Measurements from ENCODE around the gene MEIOC. TPM values are rescaled to one million over a fixed set of nuclear protein-coding genes. Genes with fewer than 3 reads are reported as not detected.
"Not testable (repeated sequence)": the region's sequence is repeated elsewhere in the genome, so short reads cannot be mapped to it uniquely, and the experiment has no call there.

Gene MEIOC
- total and polyA plus RNA-seq, 12 donors = 0.03 to 0.40 (median 0.15) TPM; not detected in 8

DNA sequence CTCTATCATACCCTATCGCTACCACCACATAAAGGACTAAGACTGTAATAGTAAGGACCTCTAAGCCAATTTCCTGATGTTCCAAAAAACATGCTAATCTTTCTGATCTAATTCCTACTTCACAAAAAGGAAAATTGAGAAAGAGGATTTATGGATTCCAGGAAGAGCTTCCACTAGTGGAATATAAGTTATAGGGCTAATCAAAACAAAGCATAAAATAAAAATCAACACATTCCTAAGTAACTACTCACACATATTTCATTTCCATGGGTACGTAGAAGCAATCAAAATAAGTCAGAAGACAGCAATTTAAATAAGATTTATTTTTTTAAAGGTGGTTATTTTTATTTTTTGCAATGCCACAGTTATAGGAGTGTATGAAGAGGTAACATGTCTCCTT lies 20.9 kb downstream of the MEIOC start:
- ATAC-seq (no peak), DNase-seq (no peak)
- Histone ChIP-seq H3K27me3 (no peaks in the 10 kb centered on the region), H3K9me3 (no peaks in the 10 kb centered on the region), H3K4me3 (no peak overlapping the region), H3K36me3 (peaks cover 0 to 63% (median 42%) of the 10 kb centered on the region in 9 donors), H3K4me1 (no peaks in the 10 kb centered on the region), H3K27ac (no peak overlapping the region)
- intact Hi-C loops (cut with DNase I) = loop anchor here in 2 of 10 donors (10.0 kb wide), 1 partner anchor 142 kb away; no protein-coding TSS in a partner anchor
- WGBS, 2 donors = 69 to 92% methylated on average over 2 of the region's 2 CpGs
- TF ChIP-seq, protein P1, sequence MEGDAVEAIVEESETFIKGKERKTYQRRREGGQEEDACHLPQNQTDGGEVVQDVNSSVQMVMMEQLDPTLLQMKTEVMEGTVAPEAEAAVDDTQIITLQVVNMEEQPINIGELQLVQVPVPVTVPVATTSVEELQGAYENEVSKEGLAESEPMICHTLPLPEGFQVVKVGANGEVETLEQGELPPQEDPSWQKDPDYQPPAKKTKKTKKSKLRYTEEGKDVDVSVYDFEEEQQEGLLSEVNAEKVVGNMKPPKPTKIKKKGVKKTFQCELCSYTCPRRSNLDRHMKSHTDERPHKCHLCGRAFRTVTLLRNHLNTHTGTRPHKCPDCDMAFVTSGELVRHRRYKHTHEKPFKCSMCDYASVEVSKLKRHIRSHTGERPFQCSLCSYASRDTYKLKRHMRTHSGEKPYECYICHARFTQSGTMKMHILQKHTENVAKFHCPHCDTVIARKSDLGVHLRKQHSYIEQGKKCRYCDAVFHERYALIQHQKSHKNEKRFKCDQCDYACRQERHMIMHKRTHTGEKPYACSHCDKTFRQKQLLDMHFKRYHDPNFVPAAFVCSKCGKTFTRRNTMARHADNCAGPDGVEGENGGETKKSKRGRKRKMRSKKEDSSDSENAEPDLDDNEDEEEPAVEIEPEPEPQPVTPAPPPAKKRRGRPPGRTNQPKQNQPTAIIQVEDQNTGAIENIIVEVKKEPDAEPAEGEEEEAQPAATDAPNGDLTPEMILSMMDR (IDR thresholded peaks at IDR 0.05) = no peak

DNA sequence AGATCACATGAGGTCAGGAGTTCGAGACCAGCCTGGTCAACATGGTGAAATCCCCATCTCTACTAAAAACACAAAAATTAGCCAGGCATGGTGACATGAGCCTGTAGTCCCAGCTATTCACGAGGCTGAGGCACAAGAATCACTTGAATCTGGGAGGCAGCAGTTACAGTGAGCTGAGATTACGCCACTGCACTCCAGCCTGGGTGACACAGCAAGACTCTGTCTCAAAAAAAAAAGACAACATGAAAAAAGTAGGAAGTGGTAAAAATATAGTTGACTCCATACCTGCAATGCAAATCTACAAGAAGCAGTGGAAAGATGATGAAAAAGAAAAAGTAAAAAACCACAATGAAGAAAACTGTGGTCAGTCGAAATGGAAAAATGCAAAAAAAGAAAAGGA lies 27.0 kb downstream of the MEIOC start:
- H3K27me3 ChIP-seq; ATAC-seq; H3K9me3 ChIP-seq; H3K27ac ChIP-seq; H3K4me3 ChIP-seq; intact Hi-C loops (cut with DNase I); DNase-seq; H3K4me1 ChIP-seq: not testable (repeated sequence)
- 93 to 94% methylated on average over 4 of the region's 4 CpGs for WGBS, 2 donors
- peaks cover 0 to 91% (median 29%) of the 10 kb centered on the region in 9 donors for H3K36me3 ChIP-seq

DNA sequence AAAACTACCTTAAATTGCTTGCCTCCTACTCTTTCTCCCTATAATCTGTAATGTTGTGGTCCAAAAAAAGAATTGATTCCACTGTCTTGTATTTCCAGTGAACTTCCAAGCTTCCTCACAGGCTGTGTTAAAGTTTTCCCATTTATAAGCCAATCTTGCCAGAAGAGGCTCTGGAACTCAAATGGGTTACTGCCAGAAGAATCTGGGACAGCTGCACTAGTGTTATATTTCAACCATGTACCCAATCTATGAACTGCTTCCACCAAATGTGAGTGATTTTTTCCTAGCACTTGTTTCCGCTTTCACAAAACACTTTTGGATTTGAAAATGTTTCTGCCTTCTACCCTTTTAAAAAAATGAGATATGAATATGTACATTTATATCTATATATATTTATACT lies 31.5 kb downstream of the MEIOC start:
- no peak overlapping the region for H3K4me3 ChIP-seq
- H3K9me3 ChIP-seq = no peaks in the 10 kb centered on the region
- H3K4me1 ChIP-seq = peaks cover 0 to 25% (median 17%) of the 10 kb centered on the region in 9 donors
- WGBS, 2 donors = 89 to 90% methylated on average over 1 of the region's 1 CpG
- peaks cover 0 to 46% (median 3%) of the 10 kb centered on the region in 9 donors for H3K36me3 ChIP-seq
- no peak overlapping the region for H3K27ac ChIP-seq
- DNase-seq (no peak), ATAC-seq (no peak)
- H3K27me3 ChIP-seq = no peaks in the 10 kb centered on the region
- intact Hi-C loops (cut with DNase I) = no loop called here
- TF ChIP-seq, protein P1 (IDR thresholded peaks at IDR 0.05) = no peak

GRCh38 chr17:44688200-44688599 lies 31.9 kb downstream of the MEIOC start:
- 88 to 92% methylated on average over 2 of the region's 2 CpGs for WGBS, 2 donors
- Histone ChIP-seq H3K36me3 (peaks cover 0 to 42% (median 3%) of the 10 kb centered on the region in 9 donors), H3K4me3 (peak overlapping the region in 2 of 10 donors; percentile 73 to 79), H3K9me3 (no peaks in the 10 kb centered on the region), H3K27me3 (no peaks in the 10 kb centered on the region), H3K27ac (no peak overlapping the region), H3K4me1 (peaks cover 0 to 25% (median 17%) of the 10 kb centered on the region in 9 donors)
- intact Hi-C loops (cut with DNase I) = no loop called here
- DNase-seq (no peak), ATAC-seq (no peak)
- TF ChIP-seq, protein P1 (IDR thresholded peaks at IDR 0.05) = no peak

- DNase-seq = no peak
- TF ChIP-seq, protein P1 (IDR thresholded peaks at IDR 0.05) = no peak
- H3K27ac ChIP-seq = peak overlapping the region in 9 of 10 donors; percentile 73 to 87 (median 82)
- peaks cover 0 to 35% (median 3%) of the 10 kb centered on the region in 9 donors for H3K36me3 ChIP-seq
- intact Hi-C loops (cut with DNase I) = loop anchor here in 1 of 10 donors (1.0 kb wide), 1 partner anchor 20 kb away; no protein-coding TSS in a partner anchor
- peaks cover 0 to 25% (median 17%) of the 10 kb centered on the region in 9 donors for H3K4me1 ChIP-seq
- no peaks in the 10 kb centered on the region for H3K27me3 ChIP-seq
- WGBS, 2 donors = 3 to 5% methylated on average over 13 of the region's 13 CpGs
- H3K9me3 ChIP-seq = no peaks in the 10 kb centered on the region
- H3K4me3 ChIP-seq = peak overlapping the region; percentile 60 to 93 (median 78)
- peak in 2 of 8 donors; percentile 12 to 20 for ATAC-seq
Observed at GRCh38 chr17:44688675-44689476, 32.6 kb downstream of the MEIOC start.

Data from heart right ventricle (tissue), 16 donors.